Measurements from ENCODE around the gene KLHDC9.
"Not testable (repeated sequence)": the region's sequence is repeated elsewhere in the genome, so short reads cannot be mapped to it uniquely, and the experiment has no call there.

The KLHDC9 gene

GRCh38 chr1:161099090-161099802 is 1.1 kb downstream of the KLHDC9 start:
- no peak for DNase-seq

- DNase-seq: no peak
These were observed 2.4 kb downstream of the KLHDC9 start for GRCh38 chr1:161100556-161100955.

DNA sequence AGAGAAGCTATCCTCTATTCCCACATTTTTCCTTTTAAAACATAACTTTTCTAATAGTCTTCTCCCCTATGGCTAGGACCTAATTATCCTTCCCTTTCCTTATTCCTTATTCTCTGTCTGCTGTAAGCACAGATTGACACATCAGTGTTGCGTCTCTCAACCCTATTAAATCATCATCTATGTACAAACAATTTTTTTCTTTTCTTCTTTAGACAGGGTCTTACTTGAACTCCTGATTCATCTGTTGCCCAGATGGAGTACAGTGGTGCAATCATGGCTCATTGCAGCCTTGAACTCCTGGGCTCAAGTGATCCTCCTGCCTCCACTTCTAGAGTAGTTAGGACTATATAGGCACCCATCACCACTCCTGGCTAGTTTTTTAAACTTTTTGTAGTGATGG is 8.3 kb downstream of the KLHDC9 start:
- DNase-seq: no peak

DNA sequence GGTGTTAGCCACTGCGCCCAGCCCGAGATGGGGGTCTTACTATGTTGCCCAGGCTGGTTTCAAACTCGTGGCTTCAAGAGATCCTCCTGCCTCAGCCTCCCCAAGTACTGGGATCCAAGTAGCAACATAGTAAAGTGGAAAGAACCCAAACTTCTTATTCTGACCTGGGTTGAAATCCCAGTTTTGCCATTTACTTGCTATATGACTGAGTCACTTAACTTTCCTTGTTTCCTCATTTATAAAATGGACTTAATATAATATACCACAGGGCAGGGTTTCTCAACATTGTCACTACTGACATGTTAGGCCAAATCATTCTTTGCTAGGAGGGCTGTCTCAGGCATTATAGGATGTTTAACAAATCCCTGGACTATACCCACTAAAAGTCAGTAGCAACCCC is 13.0 kb downstream of the KLHDC9 start:
- DNase-seq: no peak

- DNase-seq: no peak
These were observed 13.4 kb downstream of the KLHDC9 start for GRCh38 chr1:161111527-161111926.

DNA sequence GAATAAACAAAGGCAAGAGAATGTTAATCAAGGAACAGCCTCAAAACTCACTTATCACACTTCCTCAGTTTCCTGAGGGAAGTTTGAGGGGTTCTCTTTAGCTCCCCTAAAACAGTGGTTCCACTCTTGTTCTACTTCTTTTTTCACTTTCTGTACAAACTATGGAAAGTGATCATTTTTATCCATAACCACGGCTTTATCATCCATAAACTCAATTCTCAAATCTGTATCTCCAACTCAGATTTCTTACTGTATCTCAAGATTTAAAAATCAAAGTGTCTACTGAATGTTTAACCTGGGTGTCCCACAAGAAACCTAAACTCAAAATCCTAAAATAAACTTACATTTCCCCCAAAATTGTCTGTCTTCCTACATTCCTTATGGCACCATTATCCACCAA is 15.8 kb downstream of the KLHDC9 start:
- DNase-seq: no peak

- no peak for DNase-seq
These were observed 16.4 kb downstream of the KLHDC9 start for GRCh38 chr1:161114556-161114955.

- no peak for DNase-seq
These were observed 17.1 kb downstream of the KLHDC9 start for GRCh38 chr1:161115132-161115711.

- DNase-seq: not testable (repeated sequence)
These were observed 17.8 kb downstream of the KLHDC9 start for GRCh38 chr1:161115961-161116360.

GRCh38 chr1:161117759-161118581 is 19.8 kb downstream of the KLHDC9 start, which contains the start of the genes NIT1 and PFDN2:
Gene NIT1 (plus strand): TSS chr1:161118105. CDS start chr1:161118177, 72 bp downstream.
Gene PFDN2 (minus strand): TSS chr1:161118037. CDS start chr1:161118026, 11 bp downstream.
- peak; percentile 62 for DNase-seq

DNA sequence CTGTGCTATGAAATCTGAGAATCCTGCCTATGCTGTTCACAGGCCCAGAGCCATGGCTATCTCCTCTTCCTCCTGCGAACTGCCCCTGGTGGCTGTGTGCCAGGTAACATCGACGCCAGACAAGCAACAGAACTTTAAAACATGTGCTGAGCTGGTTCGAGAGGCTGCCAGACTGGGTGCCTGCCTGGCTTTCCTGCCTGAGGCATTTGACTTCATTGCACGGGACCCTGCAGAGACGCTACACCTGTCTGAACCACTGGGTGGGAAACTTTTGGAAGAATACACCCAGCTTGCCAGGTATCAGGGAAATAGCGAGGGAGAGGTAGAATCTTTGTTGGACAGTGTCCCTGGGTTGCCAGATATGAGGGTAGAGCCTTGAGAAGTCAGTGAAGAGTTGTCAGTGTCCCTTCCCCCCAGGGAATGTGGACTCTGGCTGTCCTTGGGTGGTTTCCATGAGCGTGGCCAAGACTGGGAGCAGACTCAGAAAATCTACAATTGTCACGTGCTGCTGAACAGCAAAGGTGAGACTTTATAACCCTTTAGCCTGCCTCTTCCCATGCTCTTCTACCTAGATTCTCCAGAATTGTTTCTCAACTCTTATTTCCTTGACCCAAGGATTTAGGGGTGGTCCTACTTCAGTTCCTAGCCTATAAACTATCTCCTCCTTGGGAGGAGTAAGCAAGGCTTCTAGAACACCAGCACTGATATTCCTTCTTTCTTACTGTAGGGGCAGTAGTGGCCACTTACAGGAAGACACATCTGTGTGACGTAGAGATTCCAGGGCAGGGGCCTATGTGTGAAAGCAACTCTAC is 21.1 kb downstream of the KLHDC9 start:
- no peak for DNase-seq

- DNase-seq: no peak
These were observed 23.0 kb downstream of the KLHDC9 start for GRCh38 chr1:161121042-161121650.

GRCh38 chr1:161121834-161122233 is 23.7 kb downstream of the KLHDC9 start:
- no peak for DNase-seq

DNA sequence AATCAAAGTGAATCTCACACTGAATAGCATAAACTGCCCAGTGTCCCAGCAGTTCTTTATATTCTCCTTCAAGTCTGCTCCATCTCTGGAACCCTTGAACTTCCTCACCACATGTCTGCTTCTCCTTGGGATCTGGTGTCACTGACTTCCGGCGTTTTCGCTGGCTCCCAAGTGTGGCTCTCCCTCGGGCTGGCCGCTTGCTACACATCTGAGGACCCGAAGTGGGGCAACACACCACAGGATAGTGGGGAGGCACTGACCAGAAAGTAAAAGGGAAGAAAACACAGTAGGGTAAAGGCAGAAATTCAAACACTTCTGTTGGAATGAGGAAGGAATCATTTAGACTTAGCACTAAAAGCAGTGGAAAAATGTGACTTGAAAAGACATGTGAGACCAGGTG is 24.8 kb downstream of the KLHDC9 start:
- DNase-seq: no peak

GRCh38 chr1:161127649-161128048 is 29.5 kb downstream of the KLHDC9 start:
- DNase-seq: no peak

DNA sequence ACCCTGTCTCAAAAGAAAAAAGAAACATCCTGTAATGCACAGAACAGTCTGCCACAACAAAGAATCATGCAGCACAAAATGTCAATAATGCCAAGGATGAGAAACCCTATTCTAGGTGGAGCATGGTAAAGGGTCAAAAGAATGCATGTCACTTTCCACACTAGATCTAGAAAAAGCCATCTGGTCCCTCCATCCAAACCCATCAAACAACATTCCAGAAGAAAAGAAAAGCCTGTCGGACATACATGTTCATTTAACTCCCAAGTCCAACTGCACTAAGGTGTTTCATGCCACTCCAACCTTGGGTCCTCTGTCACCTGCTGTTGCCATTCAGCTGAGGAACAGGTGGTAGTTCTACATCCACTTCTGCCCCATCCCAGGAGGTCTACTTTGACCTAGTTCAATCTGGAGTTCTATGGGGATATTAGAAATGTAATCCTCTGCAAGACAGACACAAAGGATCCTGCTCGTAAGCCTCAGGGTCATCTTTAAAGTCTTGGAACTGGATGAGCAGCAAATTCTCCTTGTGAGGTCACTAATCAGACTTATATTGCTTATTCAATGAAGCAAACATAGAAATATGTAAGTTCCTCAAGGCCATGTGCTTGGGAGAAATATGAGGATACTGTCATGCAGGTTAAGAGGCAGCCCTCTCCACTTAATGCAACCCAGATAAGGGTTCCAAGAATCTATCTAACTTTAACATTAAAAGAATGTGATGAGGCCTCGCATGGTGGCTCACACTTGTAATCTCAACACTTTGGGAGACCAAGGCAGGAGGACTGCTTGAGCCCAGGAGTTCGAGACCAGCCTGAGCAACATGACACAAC is 30.6 kb downstream of the KLHDC9 start:
- DNase-seq: no peak

- DNase-seq: no peak
These were observed 32.1 kb downstream of the KLHDC9 start for GRCh38 chr1:161130266-161130665.

DNA sequence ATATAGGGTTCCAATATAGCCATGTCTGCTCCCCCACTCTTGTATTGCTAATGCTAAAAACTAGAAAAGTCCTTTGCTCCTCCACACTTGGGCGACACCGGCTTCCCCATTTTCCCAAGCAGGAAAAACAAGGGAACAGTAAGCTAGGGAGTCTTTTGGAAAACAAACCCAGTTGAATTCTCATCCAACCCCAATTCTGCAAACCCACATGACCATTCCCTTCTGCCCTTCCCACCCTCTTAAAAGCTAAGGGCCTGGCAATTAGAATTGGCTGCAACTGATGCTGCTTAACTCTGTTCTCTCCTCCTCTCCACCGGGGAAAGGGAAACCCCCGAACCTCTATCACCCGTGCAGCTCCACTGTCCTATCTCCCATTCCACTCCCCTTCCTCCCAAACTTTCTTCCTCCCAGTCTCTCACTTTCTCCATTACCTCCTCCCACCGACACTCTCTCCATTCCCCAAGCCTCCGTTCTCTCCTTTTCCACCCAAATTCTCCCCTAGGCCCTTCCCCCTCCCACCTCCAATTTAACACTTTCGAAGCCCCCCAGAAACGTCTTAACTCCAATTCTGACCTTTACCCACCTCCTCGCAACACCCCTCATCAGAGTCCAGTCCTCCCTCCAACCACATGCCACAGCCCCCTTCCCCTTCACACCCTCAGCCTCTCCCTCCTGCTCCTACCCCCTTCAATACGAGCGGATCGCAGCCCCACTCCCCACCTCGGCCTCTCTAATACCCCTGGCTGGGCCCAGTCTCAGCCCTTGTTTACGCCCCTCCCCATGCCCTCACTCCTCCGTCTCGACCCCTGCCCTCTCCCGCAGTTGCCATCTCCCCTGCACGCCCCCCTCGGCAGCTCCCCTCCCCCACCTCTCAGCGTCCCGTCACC is 33.6 kb downstream of the KLHDC9 start:
- DNase-seq: no peak

- peak; percentile 87 for DNase-seq
These were observed 34.5 kb downstream of the KLHDC9 start, which contains the start of gene DEDD for GRCh38 chr1:161132410-161133219. Gene DEDD (minus strand): TSS chr1:161132667. CDS start chr1:161124462, 8,205 bp downstream.

Data from T1000 (cell line).